Measurements from ENCODE around the gene TBC1D12. TPM values are rescaled to one million over a fixed set of nuclear protein-coding genes. Genes with fewer than 3 reads are reported as not detected.
"Not testable (repeated sequence)": the region's sequence is repeated elsewhere in the genome, so short reads cannot be mapped to it uniquely, and the experiment has no call there.

The TBC1D12 gene
- total RNA-seq, 2 donors from 2014 or later, result 13.8 to 22.3 TPM

DNA sequence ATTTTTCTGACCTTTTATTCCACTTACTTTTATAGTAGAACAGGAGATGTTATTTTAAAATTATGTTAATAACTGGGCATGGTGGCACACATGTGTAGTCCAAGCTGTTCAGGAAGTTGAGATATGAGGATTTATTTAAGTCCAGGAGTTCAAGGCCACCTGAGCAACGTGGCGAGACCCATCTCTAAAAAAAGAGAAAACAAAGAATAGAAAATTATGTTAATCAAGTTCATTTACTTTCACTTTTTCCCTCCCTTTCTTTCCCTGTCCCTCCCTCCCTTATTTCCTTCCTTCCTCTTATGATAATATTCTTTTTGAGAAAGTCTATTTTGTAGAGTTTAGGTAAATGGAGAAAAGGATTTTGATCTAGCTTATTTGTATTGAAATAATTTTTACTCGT is 94.3 kb downstream of the TBC1D12 start:
- Histone ChIP-seq H3K9me3 (no peaks in the 10 kb centered on the region), H3K4me3 (no peak overlapping the region), H3K4me1 (replicated peaks) (no peaks in the 10 kb centered on the region), H3K36me3 (no peaks in the 10 kb centered on the region), H3K27ac (no peak overlapping the region), H3K27me3 (replicated peaks; ENCODE audit: insufficient read depth) (no peaks in the 10 kb centered on the region)
- TF ChIP-seq, protein P1, sequence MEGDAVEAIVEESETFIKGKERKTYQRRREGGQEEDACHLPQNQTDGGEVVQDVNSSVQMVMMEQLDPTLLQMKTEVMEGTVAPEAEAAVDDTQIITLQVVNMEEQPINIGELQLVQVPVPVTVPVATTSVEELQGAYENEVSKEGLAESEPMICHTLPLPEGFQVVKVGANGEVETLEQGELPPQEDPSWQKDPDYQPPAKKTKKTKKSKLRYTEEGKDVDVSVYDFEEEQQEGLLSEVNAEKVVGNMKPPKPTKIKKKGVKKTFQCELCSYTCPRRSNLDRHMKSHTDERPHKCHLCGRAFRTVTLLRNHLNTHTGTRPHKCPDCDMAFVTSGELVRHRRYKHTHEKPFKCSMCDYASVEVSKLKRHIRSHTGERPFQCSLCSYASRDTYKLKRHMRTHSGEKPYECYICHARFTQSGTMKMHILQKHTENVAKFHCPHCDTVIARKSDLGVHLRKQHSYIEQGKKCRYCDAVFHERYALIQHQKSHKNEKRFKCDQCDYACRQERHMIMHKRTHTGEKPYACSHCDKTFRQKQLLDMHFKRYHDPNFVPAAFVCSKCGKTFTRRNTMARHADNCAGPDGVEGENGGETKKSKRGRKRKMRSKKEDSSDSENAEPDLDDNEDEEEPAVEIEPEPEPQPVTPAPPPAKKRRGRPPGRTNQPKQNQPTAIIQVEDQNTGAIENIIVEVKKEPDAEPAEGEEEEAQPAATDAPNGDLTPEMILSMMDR (IDR thresholded peaks at IDR 0.05), result no peak
- intact Hi-C loops (cut with DNase I), result no loop called here
- no peak for DNase-seq (ENCODE audit: low spot score)
- 76% methylated on average over 3 of the region's 3 CpGs for WGBS

DNA sequence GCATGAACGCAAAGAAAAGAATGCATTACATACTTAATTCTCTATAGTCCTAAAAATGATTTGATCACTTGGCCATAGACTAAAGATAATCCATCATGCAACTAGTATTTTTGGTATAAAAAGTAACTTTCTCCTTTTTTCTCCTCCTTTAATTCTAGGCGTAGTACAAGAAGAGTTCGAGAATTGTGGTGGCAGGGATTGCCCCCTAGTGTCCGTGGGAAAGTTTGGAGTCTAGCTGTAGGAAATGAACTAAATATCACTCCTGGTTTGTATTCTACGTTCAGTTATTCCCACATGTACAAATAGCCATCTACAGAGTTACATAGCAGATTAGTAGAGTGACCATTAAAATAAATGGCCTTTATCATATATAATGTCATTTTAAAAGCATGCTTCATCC is 97.7 kb downstream of the TBC1D12 start:
- H3K4me3 ChIP-seq, result no peak overlapping the region
- no peaks in the 10 kb centered on the region for H3K27me3 ChIP-seq (replicated peaks; ENCODE audit: insufficient read depth)
- no peaks in the 10 kb centered on the region for H3K36me3 ChIP-seq
- no peaks in the 10 kb centered on the region for H3K9me3 ChIP-seq
- no peak for DNase-seq (ENCODE audit: low spot score)
- 71% methylated on average over 5 of the region's 5 CpGs for WGBS
- no peaks in the 10 kb centered on the region for H3K4me1 ChIP-seq (replicated peaks)
- intact Hi-C loops (cut with DNase I), result no loop called here
- no peak overlapping the region for H3K27ac ChIP-seq
- TF ChIP-seq POLR2A (IDR thresholded peaks at IDR 0.05) (no peak), POLR2AphosphoS5 (IDR thresholded peaks at IDR 0.05) (no peak)
- TF ChIP-seq, protein P1 (IDR thresholded peaks at IDR 0.05), result no peak

DNA sequence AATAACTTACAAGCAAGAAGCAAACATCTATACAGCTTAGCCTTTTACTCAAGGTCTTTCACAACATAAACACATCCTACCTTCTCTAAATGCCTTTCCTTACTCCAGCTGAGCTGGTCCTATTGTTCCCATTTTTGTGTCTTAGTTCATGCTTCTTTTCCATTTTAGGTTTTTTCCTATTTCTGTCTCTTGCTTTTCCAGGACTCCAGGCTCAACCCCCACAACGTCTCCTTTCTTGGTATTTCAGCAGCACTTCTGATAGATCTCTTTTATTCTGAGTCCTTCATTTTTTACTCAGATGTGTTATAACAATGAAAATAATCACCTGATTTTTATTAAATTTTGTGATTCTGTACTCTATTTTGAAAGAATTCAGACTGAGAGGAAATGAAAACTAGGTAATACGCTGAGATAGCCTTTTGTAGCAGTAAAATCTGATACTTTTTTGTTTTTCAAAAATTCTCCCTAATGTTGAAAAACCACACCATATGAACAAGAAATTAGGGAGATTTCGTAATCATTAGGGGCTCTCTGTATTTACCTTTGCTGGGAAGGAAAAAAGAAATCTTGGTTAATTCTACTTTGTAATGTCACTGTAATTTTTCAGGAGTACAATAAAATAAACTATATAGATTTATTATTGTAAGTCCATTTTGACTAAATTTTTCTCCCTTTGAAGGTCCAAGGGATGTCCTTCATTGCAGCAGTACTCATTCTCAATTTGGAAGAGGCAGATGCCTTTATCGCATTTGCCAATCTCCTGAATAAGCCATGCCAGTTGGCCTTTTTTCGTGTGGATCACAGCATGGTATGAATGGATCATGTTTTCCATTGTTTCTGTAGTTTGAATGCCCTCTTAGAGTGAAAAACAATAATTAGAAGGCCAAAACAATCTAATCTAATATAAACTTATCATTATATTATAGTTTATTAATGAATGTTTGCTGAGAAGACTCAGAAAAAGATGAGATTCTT is 119.2 kb downstream of the TBC1D12 start:
- no peaks in the 10 kb centered on the region for H3K9me3 ChIP-seq
- DNase-seq (ENCODE audit: low spot score), result no peak
- H3K4me1 ChIP-seq (replicated peaks), result no peaks in the 10 kb centered on the region
- H3K27me3 ChIP-seq (replicated peaks; ENCODE audit: insufficient read depth), result no peaks in the 10 kb centered on the region
- 85% methylated on average over 5 of the region's 5 CpGs for WGBS
- H3K27ac ChIP-seq, result no peak overlapping the region
- TF ChIP-seq POLR2AphosphoS5 (IDR thresholded peaks at IDR 0.05), result no peak
- TF ChIP-seq, protein P1 (IDR thresholded peaks at IDR 0.05), result no peak
- no peak for TF ChIP-seq POLR2A (IDR thresholded peaks at IDR 0.05)
- intact Hi-C loops (cut with DNase I), result no loop called here
- no peaks in the 10 kb centered on the region for H3K36me3 ChIP-seq
- H3K4me3 ChIP-seq, result no peak overlapping the region

DNA sequence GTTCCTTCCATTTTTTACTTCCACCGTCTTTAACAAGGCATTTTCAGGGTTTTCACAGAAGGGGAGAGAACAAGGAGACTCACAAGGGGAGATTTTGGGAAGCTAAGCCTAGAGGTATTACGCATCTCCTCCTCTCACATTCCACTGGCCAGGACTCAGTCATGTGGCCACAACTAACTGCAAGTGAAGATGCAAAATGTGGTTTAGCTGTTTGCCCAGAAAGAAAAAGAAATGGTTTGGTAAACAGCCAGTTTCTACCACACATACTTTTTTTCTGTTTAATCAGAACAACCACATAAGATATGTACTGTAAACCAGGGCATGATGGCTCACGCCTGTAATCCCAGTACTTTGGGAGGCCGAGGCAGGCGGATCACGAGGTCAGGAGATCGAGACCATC is 121.8 kb downstream of the TBC1D12 start:
- Histone ChIP-seq H3K4me3 (no peak overlapping the region), H3K27me3 (replicated peaks; ENCODE audit: insufficient read depth) (no peaks in the 10 kb centered on the region), H3K9me3 (no peaks in the 10 kb centered on the region), H3K27ac (no peak overlapping the region), H3K4me1 (replicated peaks) (no peaks in the 10 kb centered on the region), H3K36me3 (no peaks in the 10 kb centered on the region)
- no peak for TF ChIP-seq POLR2AphosphoS5 (IDR thresholded peaks at IDR 0.05)
- TF ChIP-seq, protein P1 (IDR thresholded peaks at IDR 0.05), result no peak
- TF ChIP-seq POLR2A (IDR thresholded peaks at IDR 0.05), result no peak
- intact Hi-C loops (cut with DNase I), result no loop called here
- DNase-seq (ENCODE audit: low spot score), result no peak
- WGBS, result 91% methylated on average over 7 of the region's 7 CpGs

DNA sequence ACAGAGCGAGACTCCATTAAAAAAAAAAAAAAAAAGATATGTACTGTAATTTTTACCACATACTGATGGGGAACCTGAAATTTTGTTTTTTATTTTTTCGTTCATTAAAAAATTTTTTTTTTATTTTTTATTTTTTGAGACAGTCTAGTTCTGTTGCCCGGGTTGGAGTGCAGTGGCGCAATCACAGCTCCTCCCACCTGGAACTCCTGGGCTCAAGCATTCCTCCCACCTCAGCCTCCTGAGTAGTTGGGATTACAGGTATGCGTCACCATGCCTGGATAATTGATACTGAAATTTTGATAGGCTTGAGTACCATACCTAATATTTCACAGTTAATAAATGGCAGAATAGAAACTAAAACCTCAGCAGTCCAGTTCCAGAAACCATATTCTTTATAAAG is 122.4 kb downstream of the TBC1D12 start:
- DNase-seq (ENCODE audit: low spot score), result no peak
- no peaks in the 10 kb centered on the region for H3K27me3 ChIP-seq (replicated peaks; ENCODE audit: insufficient read depth)
- no peaks in the 10 kb centered on the region for H3K9me3 ChIP-seq
- WGBS, result 97% methylated on average over 5 of the region's 5 CpGs
- intact Hi-C loops (cut with DNase I), result no loop called here
- H3K27ac ChIP-seq, result no peak overlapping the region
- no peak for TF ChIP-seq POLR2AphosphoS5 (IDR thresholded peaks at IDR 0.05)
- TF ChIP-seq, protein P1 (IDR thresholded peaks at IDR 0.05), result no peak
- TF ChIP-seq POLR2A (IDR thresholded peaks at IDR 0.05), result no peak
- H3K36me3 ChIP-seq, result no peaks in the 10 kb centered on the region
- H3K4me1 ChIP-seq (replicated peaks), result no peaks in the 10 kb centered on the region
- H3K4me3 ChIP-seq, result no peak overlapping the region

DNA sequence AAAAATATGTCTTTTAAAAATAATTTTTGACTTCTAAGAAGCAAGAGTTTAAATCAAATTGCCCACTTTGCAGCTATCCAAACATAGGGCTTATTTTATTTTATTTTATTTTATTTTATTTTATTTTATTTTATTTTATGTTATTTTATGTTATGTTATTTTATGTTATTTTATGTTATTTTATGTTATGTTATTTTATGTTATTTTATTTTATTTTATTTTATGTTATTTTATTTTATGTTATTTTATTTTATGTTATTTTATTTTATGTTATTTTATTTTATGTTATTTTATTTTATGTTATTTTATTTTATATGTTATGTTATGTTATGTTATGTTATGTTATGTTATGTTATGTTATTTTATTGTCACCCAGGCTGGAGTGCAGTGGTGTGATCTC is 129.2 kb downstream of the TBC1D12 start:
- H3K4me3 ChIP-seq; H3K4me1 ChIP-seq (replicated peaks); DNase-seq (ENCODE audit: low spot score); H3K27ac ChIP-seq; H3K27me3 ChIP-seq (replicated peaks; ENCODE audit: insufficient read depth); H3K9me3 ChIP-seq; H3K36me3 ChIP-seq; intact Hi-C loops (cut with DNase I): not testable (repeated sequence)

All from prostate gland (tissue), 2 donors.